ENCODE results near the gene ZDHHC20. TPM values are rescaled to one million over a fixed set of nuclear protein-coding genes. Genes with fewer than 3 reads are reported as not detected.

Gene ZDHHC20
- total RNA-seq, 4 donors from 2014 or later: 14.6 to 29.2 (median 23.1) TPM

- H3K27ac ChIP-seq: no peak overlapping the region
- no peaks in the 10 kb centered on the region for H3K27me3 ChIP-seq
- in situ Hi-C loops (cut with MboI; ENCODE audit: low sequenced_read_pairs in 4 of 4) (no loop called here), intact Hi-C loops (cut with DNase I; ENCODE audit: low total_unique reads) (no loop called here)
- ATAC-seq (no peak), DNase-seq (no peak)
- no peaks in the 10 kb centered on the region for H3K9me3 ChIP-seq
- no peaks in the 10 kb centered on the region for H3K4me1 ChIP-seq
- H3K4me3 ChIP-seq: no peak overlapping the region
- no peak for TF ChIP-seq POLR2A (IDR thresholded peaks at IDR 0.05)
- TF ChIP-seq, protein P1, sequence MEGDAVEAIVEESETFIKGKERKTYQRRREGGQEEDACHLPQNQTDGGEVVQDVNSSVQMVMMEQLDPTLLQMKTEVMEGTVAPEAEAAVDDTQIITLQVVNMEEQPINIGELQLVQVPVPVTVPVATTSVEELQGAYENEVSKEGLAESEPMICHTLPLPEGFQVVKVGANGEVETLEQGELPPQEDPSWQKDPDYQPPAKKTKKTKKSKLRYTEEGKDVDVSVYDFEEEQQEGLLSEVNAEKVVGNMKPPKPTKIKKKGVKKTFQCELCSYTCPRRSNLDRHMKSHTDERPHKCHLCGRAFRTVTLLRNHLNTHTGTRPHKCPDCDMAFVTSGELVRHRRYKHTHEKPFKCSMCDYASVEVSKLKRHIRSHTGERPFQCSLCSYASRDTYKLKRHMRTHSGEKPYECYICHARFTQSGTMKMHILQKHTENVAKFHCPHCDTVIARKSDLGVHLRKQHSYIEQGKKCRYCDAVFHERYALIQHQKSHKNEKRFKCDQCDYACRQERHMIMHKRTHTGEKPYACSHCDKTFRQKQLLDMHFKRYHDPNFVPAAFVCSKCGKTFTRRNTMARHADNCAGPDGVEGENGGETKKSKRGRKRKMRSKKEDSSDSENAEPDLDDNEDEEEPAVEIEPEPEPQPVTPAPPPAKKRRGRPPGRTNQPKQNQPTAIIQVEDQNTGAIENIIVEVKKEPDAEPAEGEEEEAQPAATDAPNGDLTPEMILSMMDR (IDR thresholded peaks at IDR 0.05 in 4 of 5, conservative IDR thresholded peaks at IDR 0.05 in 1 of 5): no peak
- no peaks in the 10 kb centered on the region for H3K36me3 ChIP-seq
These were observed 114.4 kb downstream of the ZDHHC20 start for GRCh38 chr13:21344662-21345176.

DNA sequence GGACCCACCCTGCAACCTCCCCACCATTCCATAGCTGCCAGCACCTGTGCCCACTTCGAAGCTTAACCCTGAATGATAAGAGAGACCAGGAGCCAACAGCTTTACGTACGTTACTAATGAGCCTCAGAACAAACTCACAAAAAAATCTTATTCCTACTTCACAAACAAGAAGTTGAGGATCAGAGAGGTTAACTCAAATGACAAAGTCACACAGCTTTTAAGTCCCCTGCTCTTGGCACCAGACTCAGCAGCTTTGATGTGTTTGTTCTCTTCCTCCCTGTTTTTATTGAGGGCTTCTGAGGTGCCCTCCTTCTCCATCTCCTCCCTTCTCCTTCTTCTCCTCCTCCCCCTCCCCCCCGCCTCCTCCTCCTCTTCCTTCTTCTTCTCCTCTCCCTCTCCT lies 115.4 kb downstream of the ZDHHC20 start:
- in situ Hi-C loops (cut with MboI; ENCODE audit: low sequenced_read_pairs in 4 of 4): no loop called here

GRCh38 chr13:21342699-21343442 lies 116.2 kb downstream of the ZDHHC20 start:
- intact Hi-C loops (cut with DNase I; ENCODE audit: low total_unique reads) (no loop called here), in situ Hi-C loops (cut with MboI; ENCODE audit: low sequenced_read_pairs in 4 of 4) (no loop called here)
- H3K4me1 ChIP-seq: no peaks in the 10 kb centered on the region
- no peak for TF ChIP-seq POLR2A (IDR thresholded peaks at IDR 0.05)
- TF ChIP-seq, protein P1 (IDR thresholded peaks at IDR 0.05 in 4 of 5, conservative IDR thresholded peaks at IDR 0.05 in 1 of 5): no peak
- H3K27ac ChIP-seq: no peak overlapping the region
- H3K27me3 ChIP-seq: no peaks in the 10 kb centered on the region
- no peak overlapping the region for H3K4me3 ChIP-seq
- ATAC-seq: no peak
- no peaks in the 10 kb centered on the region for H3K36me3 ChIP-seq
- H3K9me3 ChIP-seq: no peaks in the 10 kb centered on the region
- DNase-seq: no peak

More for the DNA sequence above, 115.4 kb downstream of the ZDHHC20 start:
- Histone ChIP-seq H3K36me3 (no peaks in the 10 kb centered on the region), H3K4me1 (no peaks in the 10 kb centered on the region), H3K27ac (no peak overlapping the region), H3K27me3 (no peaks in the 10 kb centered on the region), H3K9me3 (no peaks in the 10 kb centered on the region), H3K4me3 (no peak overlapping the region)
- DNase-seq (no peak), ATAC-seq (no peak)
- intact Hi-C loops (cut with DNase I; ENCODE audit: low total_unique reads): no loop called here
- no peak for TF ChIP-seq POLR2A (IDR thresholded peaks at IDR 0.05)
- TF ChIP-seq, protein P1 (IDR thresholded peaks at IDR 0.05 in 4 of 5, conservative IDR thresholded peaks at IDR 0.05 in 1 of 5): no peak

DNA sequence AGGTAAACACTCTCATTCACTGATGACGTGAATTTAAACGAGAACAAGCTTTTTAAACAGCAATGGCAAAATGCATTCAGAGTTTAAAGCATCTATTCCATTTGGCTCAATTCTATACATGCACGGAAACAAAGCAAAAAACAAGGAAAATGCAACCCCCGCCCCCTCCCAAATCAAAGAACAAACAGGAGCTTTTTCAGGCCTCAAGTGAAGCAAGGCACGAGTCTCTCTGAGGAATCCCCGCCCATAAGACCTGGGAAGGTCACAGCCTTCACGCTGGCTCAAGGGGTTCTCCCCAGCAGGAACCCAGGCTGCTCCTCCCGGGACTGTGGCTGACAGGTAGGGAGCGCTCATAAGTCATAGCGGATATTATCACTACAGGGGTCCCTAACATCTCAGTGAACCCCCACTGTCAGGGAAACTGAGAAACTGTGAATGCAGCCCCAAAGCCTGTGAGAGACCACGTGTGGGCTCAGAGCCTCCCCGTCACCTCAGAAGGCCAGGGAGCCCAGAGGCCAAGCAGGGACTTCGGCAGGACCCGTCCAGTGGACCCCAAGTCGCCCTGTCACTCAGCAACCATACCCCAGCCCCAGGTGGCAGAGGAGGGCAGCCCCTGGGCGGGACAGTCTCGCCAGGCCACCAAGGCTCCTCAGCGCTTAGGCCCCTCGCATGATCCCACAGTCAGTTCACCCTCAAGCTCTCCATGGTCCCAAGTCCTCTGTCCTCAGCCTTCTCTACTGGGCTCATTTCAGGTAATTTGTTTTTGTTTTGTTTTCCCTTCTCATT lies 117.3 kb downstream of the ZDHHC20 start:
- Histone ChIP-seq H3K9me3 (no peaks in the 10 kb centered on the region), H3K4me1 (no peaks in the 10 kb centered on the region), H3K36me3 (no peaks in the 10 kb centered on the region), H3K4me3 (no peak overlapping the region), H3K27ac (no peak overlapping the region), H3K27me3 (no peaks in the 10 kb centered on the region)
- in situ Hi-C loops (cut with MboI; ENCODE audit: low sequenced_read_pairs in 4 of 4) (no loop called here), intact Hi-C loops (cut with DNase I; ENCODE audit: low total_unique reads) (no loop called here)
- DNase-seq (no peak), ATAC-seq (no peak)
- TF ChIP-seq, protein P1 (IDR thresholded peaks at IDR 0.05 in 4 of 5, conservative IDR thresholded peaks at IDR 0.05 in 1 of 5): no peak
- TF ChIP-seq POLR2A (IDR thresholded peaks at IDR 0.05): no peak
